Measurements from ENCODE around the gene ARL4A. TPM values are rescaled to one million over a fixed set of nuclear protein-coding genes. Genes with fewer than 3 reads are reported as not detected.

The ARL4A gene
- total and polyA plus RNA-seq, 4 experiments from 2014 or later, result 11.6 to 101 (median 35.5) TPM

- peaks cover 32% of the 10 kb centered on the region for H3K4me1 ChIP-seq (ENCODE audit: insufficient read depth, low read length)
- H3K27ac ChIP-seq (ENCODE audit: low read depth, low read length), result no peak overlapping the region
- POLR2A ChIA-PET (ENCODE audit: partially characterized antibody), result interaction anchor here (0.6 to 2.4 kb wide), 7 partner anchors 11 to 1453 kb away, joined by 3 to 33 read pairs (median 3); partner anchors contain the start of genes ARL4A and TMEM106B
- H3K27me3 ChIP-seq (ENCODE audit: insufficient read depth, low read length), result no peaks in the 10 kb centered on the region
- peak overlapping the region in 4 of 8 donors; percentile 25 to 90 (median 56) for H3K4me3 Mint-ChIP-seq
- H3K27me3 Mint-ChIP-seq, result peaks cover 0 to 3% of the 10 kb centered on the region in 2 donors
- CTCF ChIA-PET (ENCODE audit: partially characterized antibody), result interaction anchor here (0.6 to 7.7 kb wide), 6 partner anchors 11 to 241 kb away, joined by 3 to 86 read pairs (median 4); partner anchors contain the start of gene ARL4A
- no peaks in the 10 kb centered on the region for H3K36me3 ChIP-seq (ENCODE audit: insufficient read depth, low read length)
- DNase-seq, result peak in 4 of 5 donors; percentile 9 to 46 (median 24)
- no peaks in the 10 kb centered on the region for H3K9me3 ChIP-seq (ENCODE audit: control insufficient read depth in 1 of 2, low read length in 2 of 2)
- peaks cover 23 to 46% (median 25%) of the 10 kb centered on the region in 4 donors for H3K4me1 Mint-ChIP-seq
- no peak overlapping the region for H3K4me3 ChIP-seq (ENCODE audit: low read length in 2 of 2)
- peak overlapping the region in 1 of 7 donors; percentile 30 for H3K27ac Mint-ChIP-seq
- H3K9me3 Mint-ChIP-seq, result no peaks in the 10 kb centered on the region
- H3K36me3 Mint-ChIP-seq, result no peaks in the 10 kb centered on the region
- intact Hi-C loops (cut with micrococcal nuclease), result loop anchor here (1.0 to 5.0 kb wide), 2 partner anchors 45 to 519 kb away; partner anchors contain the start of gene TMEM106B
Observed at GRCh38 chr7:12731775-12732174, 44.3 kb downstream of the ARL4A start.

DNA sequence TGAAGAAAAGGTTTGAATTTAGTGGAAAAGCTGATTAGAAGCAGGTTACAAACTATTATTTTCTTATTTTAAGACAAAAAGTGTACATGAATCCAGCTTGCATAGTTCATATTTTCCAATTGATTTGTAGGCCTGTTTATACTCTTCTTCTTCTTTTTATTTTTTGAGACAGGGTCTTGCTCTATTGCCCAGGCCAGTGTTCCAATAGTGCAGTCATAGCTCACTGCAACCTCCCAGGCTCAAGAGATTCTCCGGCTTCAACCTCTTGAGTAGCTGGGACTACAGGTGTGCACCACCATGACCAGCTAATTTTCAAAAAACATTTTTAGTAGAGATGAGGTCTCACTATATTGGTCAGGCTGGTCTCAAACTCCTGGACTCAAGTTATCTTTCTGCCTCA, 45.0 kb downstream of the ARL4A start:
- POLR2A ChIA-PET (ENCODE audit: partially characterized antibody), result interaction anchor here (0.6 to 2.4 kb wide), 5 partner anchors 12 to 522 kb away, joined by 3 to 33 read pairs (median 3); partner anchors contain the start of genes ARL4A and TMEM106B
- H3K36me3 Mint-ChIP-seq, result no peaks in the 10 kb centered on the region

DNA sequence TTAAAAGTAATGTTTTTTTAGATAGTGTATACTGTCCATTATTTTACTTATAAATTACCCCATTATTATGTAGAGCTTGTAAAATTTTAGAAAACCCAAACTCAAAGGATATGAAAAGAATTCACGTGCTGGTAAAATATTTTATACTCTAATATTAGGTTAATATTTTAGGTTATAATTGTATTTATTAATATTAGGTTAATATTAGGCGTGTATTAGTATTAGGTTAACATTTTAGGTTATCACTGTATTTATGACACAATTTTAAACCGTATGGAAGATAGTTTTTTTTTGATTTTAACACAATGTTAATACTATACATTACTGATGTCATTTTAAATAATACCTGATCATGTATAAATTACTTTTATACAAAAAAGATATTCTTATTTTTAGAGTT, 48.5 kb downstream of the ARL4A start:
- peaks cover 13 to 34% (median 15%) of the 10 kb centered on the region in 4 donors for H3K4me1 Mint-ChIP-seq
- H3K27me3 Mint-ChIP-seq, result no peaks in the 10 kb centered on the region
- H3K36me3 Mint-ChIP-seq, result no peaks in the 10 kb centered on the region
- Histone ChIP-seq H3K27ac (ENCODE audit: low read depth, low read length) (no peak overlapping the region), H3K4me3 (ENCODE audit: low read length in 2 of 2) (no peak overlapping the region), H3K4me1 (ENCODE audit: insufficient read depth, low read length) (peaks cover 18% of the 10 kb centered on the region), H3K36me3 (ENCODE audit: insufficient read depth, low read length) (no peaks in the 10 kb centered on the region), H3K9me3 (ENCODE audit: control insufficient read depth in 1 of 2, low read length in 2 of 2) (no peaks in the 10 kb centered on the region), H3K27me3 (ENCODE audit: insufficient read depth, low read length) (no peaks in the 10 kb centered on the region)
- no peak for DNase-seq
- ChIA-PET CTCF (ENCODE audit: partially characterized antibody) (no interaction called here), POLR2A (ENCODE audit: partially characterized antibody) (interaction anchor here (1.4 kb wide), 1 partner anchor 49 kb away, joined by 5 read pairs; the partner anchor contains the start of gene ARL4A)
- intact Hi-C loops (cut with micrococcal nuclease), result no loop called here
- H3K27ac Mint-ChIP-seq, result no peak overlapping the region
- no peak overlapping the region for H3K4me3 Mint-ChIP-seq
- H3K9me3 Mint-ChIP-seq, result peaks cover 0 to 2% (median 0%) of the 10 kb centered on the region in 8 donors

More for the DNA sequence above, 45.0 kb downstream of the ARL4A start:
- no peaks in the 10 kb centered on the region for H3K9me3 ChIP-seq (ENCODE audit: control insufficient read depth in 1 of 2, low read length in 2 of 2)
- no peaks in the 10 kb centered on the region for H3K27me3 ChIP-seq (ENCODE audit: insufficient read depth, low read length)
- CTCF ChIA-PET (ENCODE audit: partially characterized antibody), result interaction anchor here (1.2 to 7.7 kb wide), 4 partner anchors 11 to 45 kb away, joined by 4 to 86 read pairs (median 6); partner anchors contain the start of gene ARL4A
- no peak overlapping the region for H3K27ac ChIP-seq (ENCODE audit: low read depth, low read length)
- no peak for DNase-seq
- no peak overlapping the region for H3K4me3 ChIP-seq (ENCODE audit: low read length in 2 of 2)
- Mint-ChIP-seq H3K27ac (peak overlapping the region in 4 of 7 donors; percentile 22 to 63 (median 61)), H3K4me1 (peaks cover 23 to 46% (median 25%) of the 10 kb centered on the region in 4 donors), H3K9me3 (no peaks in the 10 kb centered on the region), H3K27me3 (peaks cover 0 to 3% of the 10 kb centered on the region in 2 donors), H3K4me3 (no peak overlapping the region)
- intact Hi-C loops (cut with micrococcal nuclease), result loop anchor here (5.0 kb wide), 1 partner anchor 520 kb away; the partner anchor contains the start of gene TMEM106B
- no peaks in the 10 kb centered on the region for H3K36me3 ChIP-seq (ENCODE audit: insufficient read depth, low read length)
- peaks cover 32% of the 10 kb centered on the region for H3K4me1 ChIP-seq (ENCODE audit: insufficient read depth, low read length)

DNA sequence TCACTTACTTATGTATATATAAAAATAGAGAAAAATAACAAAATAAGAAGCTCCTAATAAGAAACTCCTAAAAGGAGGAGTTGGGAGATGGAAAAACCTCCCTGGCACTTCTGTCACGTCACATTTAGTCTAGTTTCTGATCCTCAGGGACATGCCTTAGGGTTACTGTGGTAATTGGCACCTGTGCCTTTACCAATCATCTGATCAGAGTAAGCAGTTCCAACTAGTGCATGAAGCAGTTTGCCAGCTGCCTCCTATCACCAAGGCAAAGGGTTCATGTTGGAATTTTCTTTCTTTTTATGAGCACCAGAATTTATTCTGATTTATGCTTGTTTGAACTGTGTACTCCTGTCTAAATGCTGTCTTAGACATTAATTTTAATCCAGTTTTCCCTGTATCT, 49.9 kb downstream of the ARL4A start:
- Mint-ChIP-seq H3K9me3 (peaks cover 0 to 2% (median 0%) of the 10 kb centered on the region in 8 donors), H3K4me1 (peaks cover 8 to 20% (median 9%) of the 10 kb centered on the region in 4 donors), H3K36me3 (no peaks in the 10 kb centered on the region), H3K4me3 (no peak overlapping the region), H3K27ac (no peak overlapping the region), H3K27me3 (no peaks in the 10 kb centered on the region)
- no peaks in the 10 kb centered on the region for H3K27me3 ChIP-seq (ENCODE audit: insufficient read depth, low read length)
- CTCF ChIA-PET (ENCODE audit: partially characterized antibody), result interaction anchor here (1.3 kb wide), 1 partner anchor 47 kb away, joined by 3 read pairs; no protein-coding TSS in a partner anchor
- H3K36me3 ChIP-seq (ENCODE audit: insufficient read depth, low read length), result no peaks in the 10 kb centered on the region
- H3K4me1 ChIP-seq (ENCODE audit: insufficient read depth, low read length), result peaks cover 3% of the 10 kb centered on the region
- POLR2A ChIA-PET (ENCODE audit: partially characterized antibody), result no interaction called here
- no peak overlapping the region for H3K27ac ChIP-seq (ENCODE audit: low read depth, low read length)
- intact Hi-C loops (cut with micrococcal nuclease), result no loop called here
- H3K4me3 ChIP-seq (ENCODE audit: low read length in 2 of 2), result no peak overlapping the region
- H3K9me3 ChIP-seq (ENCODE audit: control insufficient read depth in 1 of 2, low read length in 2 of 2), result no peaks in the 10 kb centered on the region
- no peak for DNase-seq

DNA sequence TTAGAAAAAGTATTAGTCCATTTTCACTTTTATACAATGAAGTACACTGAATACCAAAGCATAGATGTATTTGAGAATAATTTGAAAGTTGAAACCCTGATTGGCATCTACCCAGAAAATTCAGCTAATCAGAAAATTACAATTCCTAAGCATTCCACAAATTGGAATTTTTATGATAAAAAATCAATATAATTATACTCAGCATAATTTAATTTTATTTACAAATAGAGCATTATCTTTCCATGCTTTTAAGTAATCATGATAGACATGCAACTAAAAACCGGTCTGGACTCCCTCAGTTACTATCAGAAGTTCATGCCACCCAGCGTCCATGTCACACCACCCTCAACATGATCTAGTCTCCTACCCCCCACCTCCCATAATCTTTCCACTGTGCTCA, 50.4 kb downstream of the ARL4A start:
- CTCF ChIA-PET (ENCODE audit: partially characterized antibody), result no interaction called here
- Mint-ChIP-seq H3K4me1 (peaks cover 6 to 17% (median 8%) of the 10 kb centered on the region in 4 donors), H3K27me3 (no peaks in the 10 kb centered on the region), H3K4me3 (no peak overlapping the region), H3K9me3 (peaks cover 0 to 2% (median 0%) of the 10 kb centered on the region in 8 donors), H3K36me3 (no peaks in the 10 kb centered on the region), H3K27ac (no peak overlapping the region)
- Histone ChIP-seq H3K9me3 (ENCODE audit: control insufficient read depth in 1 of 2, low read length in 2 of 2) (no peaks in the 10 kb centered on the region), H3K36me3 (ENCODE audit: insufficient read depth, low read length) (no peaks in the 10 kb centered on the region), H3K27me3 (ENCODE audit: insufficient read depth, low read length) (no peaks in the 10 kb centered on the region), H3K4me3 (ENCODE audit: low read length in 2 of 2) (no peak overlapping the region), H3K27ac (ENCODE audit: low read depth, low read length) (no peak overlapping the region), H3K4me1 (ENCODE audit: insufficient read depth, low read length) (no peaks in the 10 kb centered on the region)
- intact Hi-C loops (cut with micrococcal nuclease), result no loop called here
- POLR2A ChIA-PET (ENCODE audit: partially characterized antibody), result no interaction called here
- no peak for DNase-seq

- no peak for DNase-seq
- no peaks in the 10 kb centered on the region for H3K36me3 ChIP-seq (ENCODE audit: insufficient read depth, low read length)
- intact Hi-C loops (cut with micrococcal nuclease), result no loop called here
- POLR2A ChIA-PET (ENCODE audit: partially characterized antibody), result interaction anchor here (1.4 kb wide), 1 partner anchor 8 kb away, joined by 4 read pairs; no protein-coding TSS in a partner anchor
- H3K4me3 ChIP-seq (ENCODE audit: low read length in 2 of 2), result no peak overlapping the region
- no peaks in the 10 kb centered on the region for H3K9me3 ChIP-seq (ENCODE audit: control insufficient read depth in 1 of 2, low read length in 2 of 2)
- no peaks in the 10 kb centered on the region for H3K27me3 Mint-ChIP-seq
- no peaks in the 10 kb centered on the region for H3K4me1 ChIP-seq (ENCODE audit: insufficient read depth, low read length)
- no peak overlapping the region for H3K4me3 Mint-ChIP-seq
- CTCF ChIA-PET (ENCODE audit: partially characterized antibody), result interaction anchor here (1.6 kb wide), 1 partner anchor 10 kb away, joined by 3 read pairs; no protein-coding TSS in a partner anchor
- peaks cover 0 to 2% (median 0%) of the 10 kb centered on the region in 8 donors for H3K9me3 Mint-ChIP-seq
- H3K27ac ChIP-seq (ENCODE audit: low read depth, low read length), result no peak overlapping the region
- no peaks in the 10 kb centered on the region for H3K36me3 Mint-ChIP-seq
- peaks cover 6 to 11% (median 8%) of the 10 kb centered on the region in 4 donors for H3K4me1 Mint-ChIP-seq
- H3K27ac Mint-ChIP-seq, result no peak overlapping the region
- H3K27me3 ChIP-seq (ENCODE audit: insufficient read depth, low read length), result no peaks in the 10 kb centered on the region
Observed at GRCh38 chr7:12738665-12739064, 51.2 kb downstream of the ARL4A start.

Data from CD4-positive, alpha-beta memory T cell (primary cell).